Measurements from ENCODE around the gene HIVEP1. TPM values are rescaled to one million over a fixed set of nuclear protein-coding genes. Genes with fewer than 3 reads are reported as not detected.
A peak's percentile ranks its signal among the peaks of the same experiment; 100 is the strongest.

Gene HIVEP1
- total RNA-seq, 2 donors from 2014 or later = 12.5 to 15.2 TPM

- Histone ChIP-seq H3K36me3 (replicated peaks in 1 of 2; ENCODE audit: insufficient read depth in 1 of 2, low read depth in 2 of 2) (no peaks in the 10 kb centered on the region), H3K4me3 (no peak overlapping the region), H3K27ac (no peak overlapping the region), H3K4me1 (peaks cover 11% of the 10 kb centered on the region), H3K9me3 (no peaks in the 10 kb centered on the region), H3K27me3 (no peaks in the 10 kb centered on the region)
- WGBS, 2 donors = 86 to 95% methylated on average over 9 of the region's 9 CpGs
- no peak for TF ChIP-seq CTCF (IDR thresholded peaks at IDR 0.05)
- no peak for TF ChIP-seq POLR2A (IDR thresholded peaks at IDR 0.05)
- intact Hi-C loops (cut with DNase I) = no loop called here
- no peak for DNase-seq
- no peak for ATAC-seq
Observed at GRCh38 chr6:12047304-12047703, 35.2 kb downstream of the HIVEP1 start.

- intact Hi-C loops (cut with DNase I) = no loop called here
- TF ChIP-seq POLR2A (IDR thresholded peaks at IDR 0.05) = no peak
- no peak for TF ChIP-seq CTCF (IDR thresholded peaks at IDR 0.05)
Observed at GRCh38 chr6:12047792-12048432, 35.8 kb downstream of the HIVEP1 start.

GRCh38 chr6:12048609-12049008 lies 36.5 kb downstream of the HIVEP1 start:
- Histone ChIP-seq H3K36me3 (replicated peaks in 1 of 2; ENCODE audit: insufficient read depth in 1 of 2, low read depth in 2 of 2) (no peaks in the 10 kb centered on the region), H3K4me1 (peaks cover 11% of the 10 kb centered on the region), H3K27ac (no peak overlapping the region), H3K27me3 (no peaks in the 10 kb centered on the region), H3K9me3 (no peaks in the 10 kb centered on the region), H3K4me3 (no peak overlapping the region)
- no peak for ATAC-seq
- WGBS, 2 donors = 76 to 81% methylated on average over 2 of the region's 2 CpGs
- no peak for DNase-seq
- TF ChIP-seq POLR2A (IDR thresholded peaks at IDR 0.05) (no peak), CTCF (IDR thresholded peaks at IDR 0.05) (no peak)
- intact Hi-C loops (cut with DNase I) = no loop called here

More at GRCh38 chr6:12047792-12048432, 35.8 kb downstream of the HIVEP1 start:
- no peak overlapping the region for H3K4me3 ChIP-seq
- ATAC-seq = no peak
- 94 to 95% methylated on average over 10 of the region's 10 CpGs for WGBS, 2 donors
- no peak for DNase-seq
- H3K27ac ChIP-seq = no peak overlapping the region
- peaks cover 11% of the 10 kb centered on the region for H3K4me1 ChIP-seq
- no peaks in the 10 kb centered on the region for H3K36me3 ChIP-seq (replicated peaks in 1 of 2; ENCODE audit: insufficient read depth in 1 of 2, low read depth in 2 of 2)
- H3K9me3 ChIP-seq = no peaks in the 10 kb centered on the region
- H3K27me3 ChIP-seq = no peaks in the 10 kb centered on the region

- DNase-seq (no peak), ATAC-seq (no peak)
- no peak overlapping the region for H3K4me3 ChIP-seq
- WGBS, 2 donors = 90 to 93% methylated on average over 7 of the region's 7 CpGs
- H3K9me3 ChIP-seq = no peaks in the 10 kb centered on the region
- intact Hi-C loops (cut with DNase I) = no loop called here
- H3K4me1 ChIP-seq = peaks cover 11% of the 10 kb centered on the region
- no peak overlapping the region for H3K27ac ChIP-seq
- H3K36me3 ChIP-seq (replicated peaks in 1 of 2; ENCODE audit: insufficient read depth in 1 of 2, low read depth in 2 of 2) = no peaks in the 10 kb centered on the region
- no peak for TF ChIP-seq POLR2A (IDR thresholded peaks at IDR 0.05)
- no peak for TF ChIP-seq CTCF (IDR thresholded peaks at IDR 0.05)
- H3K27me3 ChIP-seq = no peaks in the 10 kb centered on the region
Observed at GRCh38 chr6:12049165-12049564, 37.1 kb downstream of the HIVEP1 start.

- ATAC-seq = no peak
- Histone ChIP-seq H3K27me3 (no peaks in the 10 kb centered on the region), H3K36me3 (replicated peaks in 1 of 2; ENCODE audit: insufficient read depth in 1 of 2, low read depth in 2 of 2) (no peaks in the 10 kb centered on the region), H3K27ac (no peak overlapping the region), H3K9me3 (no peaks in the 10 kb centered on the region), H3K4me3 (no peak overlapping the region), H3K4me1 (no peaks in the 10 kb centered on the region)
- peak in 1 of 4 donors; percentile 27 for DNase-seq
- intact Hi-C loops (cut with DNase I) = no loop called here
- no peak for TF ChIP-seq POLR2A (IDR thresholded peaks at IDR 0.05)
- no peak for TF ChIP-seq CTCF (IDR thresholded peaks at IDR 0.05)
- 76 to 85% methylated on average over 4 of the region's 4 CpGs for WGBS, 2 donors
Observed at GRCh38 chr6:12051861-12052368, 39.8 kb downstream of the HIVEP1 start.

Data from body of pancreas (tissue), 4 donors.